ENCODE data around the gene NEAT1.

Gene NEAT1

DNA sequence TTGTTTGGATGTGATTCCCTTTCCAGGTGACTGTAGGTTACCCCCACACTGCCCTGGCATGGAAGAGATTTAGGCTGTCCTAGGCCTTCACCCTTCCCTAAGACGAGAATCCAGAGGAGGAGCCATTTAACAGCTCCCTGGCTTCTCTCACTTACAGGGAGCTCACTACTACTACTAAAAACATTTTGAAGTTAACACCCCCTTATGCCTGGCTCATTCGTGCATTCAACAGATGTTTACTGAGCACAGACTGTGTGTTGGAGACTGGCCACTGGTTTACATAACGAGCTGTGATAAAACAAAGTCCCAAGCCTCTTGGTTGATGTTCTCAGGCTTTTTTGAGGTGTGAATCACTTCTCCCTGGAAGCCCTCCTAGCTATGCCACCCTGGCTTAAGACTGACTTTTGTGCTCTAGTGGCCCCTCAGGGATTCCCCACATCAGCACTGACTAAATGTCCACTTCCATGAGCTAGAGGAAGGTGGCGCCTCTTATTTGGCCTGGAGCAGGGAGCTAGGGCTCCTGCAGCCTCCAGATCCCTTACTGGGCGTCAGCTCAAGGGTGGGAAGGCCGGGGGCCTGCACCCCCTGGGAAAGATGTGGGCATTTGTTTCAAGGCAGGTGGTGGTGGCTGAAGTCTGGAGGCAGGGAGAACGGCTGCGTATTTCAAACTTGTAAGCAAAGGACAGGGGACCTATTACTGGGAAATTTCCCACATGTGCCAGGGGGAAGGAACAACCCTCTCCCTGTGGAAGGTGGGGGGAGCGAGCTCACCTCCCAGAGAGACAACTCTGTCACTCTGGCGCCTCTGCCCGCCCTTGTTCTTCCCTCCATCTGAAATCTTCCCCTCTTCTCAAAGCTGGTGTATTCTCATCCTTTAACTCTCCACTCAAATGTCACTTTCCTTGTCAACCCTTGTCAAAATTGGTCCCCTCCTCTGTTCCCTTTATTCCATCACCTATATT, 56.9 kb downstream of the NEAT1 start:
- no peak for DNase-seq (ENCODE audit: low spot score)

DNA sequence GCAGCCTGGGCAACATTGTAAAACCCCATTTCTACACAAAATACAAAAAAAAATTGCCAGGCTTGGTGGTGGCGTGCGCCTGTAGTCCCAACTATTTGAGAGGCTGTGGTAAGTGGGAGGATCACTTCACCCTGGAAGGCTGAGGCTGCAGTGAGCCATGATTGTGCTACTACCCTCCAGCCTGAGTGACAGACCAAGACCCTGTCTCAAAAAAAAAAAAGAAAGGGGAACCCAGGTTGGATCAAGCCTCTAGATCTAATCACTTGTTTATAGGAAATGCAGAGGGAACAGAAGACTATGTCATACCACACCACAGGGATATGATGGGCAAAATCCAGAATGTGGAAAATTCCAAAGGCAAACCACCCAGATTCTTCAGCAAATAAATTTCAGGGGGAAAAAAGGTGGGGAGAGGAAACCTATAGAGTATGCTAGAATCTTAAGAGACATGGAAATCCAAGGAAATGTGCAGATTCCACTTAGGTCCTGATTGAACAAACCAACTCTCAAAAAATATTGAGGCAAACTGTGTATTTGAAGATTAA, 59.8 kb downstream of the NEAT1 start:
- DNase-seq (ENCODE audit: low spot score), result no peak

DNA sequence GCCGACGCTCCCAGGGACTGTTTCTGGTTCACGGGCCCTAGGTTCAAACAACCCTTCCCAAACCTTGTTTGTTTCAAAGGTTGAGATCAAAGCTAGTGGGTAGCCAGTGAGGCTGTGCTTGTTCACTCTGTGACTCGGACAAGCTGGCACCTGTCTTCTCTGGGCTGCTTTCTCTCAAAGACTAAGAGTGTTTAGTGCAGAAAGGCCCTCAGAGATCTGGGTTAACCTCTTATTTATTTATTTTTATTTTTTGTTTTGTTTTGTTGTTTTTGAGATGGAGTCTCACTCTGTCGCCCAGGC, 63.3 kb downstream of the NEAT1 start:
- no peak for DNase-seq (ENCODE audit: low spot score)

DNA sequence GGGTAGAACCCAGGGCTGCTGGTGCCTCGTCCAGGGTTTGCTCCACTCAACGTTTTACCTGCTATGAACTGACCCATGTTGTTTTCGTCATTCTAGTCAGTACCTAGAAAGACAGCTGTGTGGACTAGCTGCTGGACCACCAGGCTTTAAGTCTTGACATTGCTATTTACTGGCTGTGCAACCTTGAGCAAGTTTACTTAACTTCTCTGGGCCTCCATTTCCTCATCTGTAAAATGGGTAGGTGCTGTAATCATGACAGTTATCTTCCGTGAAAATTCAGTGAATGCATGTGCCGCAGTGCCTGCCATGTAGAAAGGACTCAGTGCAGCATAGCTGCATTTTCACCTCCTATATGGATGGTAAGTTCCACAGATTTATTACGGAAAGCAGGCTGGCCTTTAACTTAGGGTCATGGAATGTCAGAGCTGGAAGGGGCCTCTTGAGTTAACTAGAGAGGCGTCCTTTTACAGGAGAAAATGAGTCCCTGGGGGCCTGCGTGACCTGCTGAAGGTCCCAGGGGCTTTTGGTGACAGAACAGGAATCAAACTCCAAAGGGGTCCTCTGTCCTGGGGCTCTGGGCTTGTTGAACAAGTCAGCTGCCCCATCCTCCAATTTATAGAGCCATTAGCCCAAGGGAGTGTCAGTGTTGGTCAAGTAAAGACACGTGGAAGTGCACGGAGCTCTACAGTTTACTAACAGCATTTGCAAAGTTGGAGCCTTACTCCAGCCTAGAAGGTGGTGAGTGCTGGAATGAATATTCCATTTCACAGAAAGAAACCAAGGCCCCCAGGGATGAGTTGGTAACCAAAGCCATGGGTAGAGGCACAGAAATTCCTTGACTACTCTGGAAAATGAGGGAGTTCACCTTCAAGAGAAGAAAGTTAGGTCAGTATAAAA, 64.2 kb downstream of the NEAT1 start:
- no peak for DNase-seq (ENCODE audit: low spot score)

DNA sequence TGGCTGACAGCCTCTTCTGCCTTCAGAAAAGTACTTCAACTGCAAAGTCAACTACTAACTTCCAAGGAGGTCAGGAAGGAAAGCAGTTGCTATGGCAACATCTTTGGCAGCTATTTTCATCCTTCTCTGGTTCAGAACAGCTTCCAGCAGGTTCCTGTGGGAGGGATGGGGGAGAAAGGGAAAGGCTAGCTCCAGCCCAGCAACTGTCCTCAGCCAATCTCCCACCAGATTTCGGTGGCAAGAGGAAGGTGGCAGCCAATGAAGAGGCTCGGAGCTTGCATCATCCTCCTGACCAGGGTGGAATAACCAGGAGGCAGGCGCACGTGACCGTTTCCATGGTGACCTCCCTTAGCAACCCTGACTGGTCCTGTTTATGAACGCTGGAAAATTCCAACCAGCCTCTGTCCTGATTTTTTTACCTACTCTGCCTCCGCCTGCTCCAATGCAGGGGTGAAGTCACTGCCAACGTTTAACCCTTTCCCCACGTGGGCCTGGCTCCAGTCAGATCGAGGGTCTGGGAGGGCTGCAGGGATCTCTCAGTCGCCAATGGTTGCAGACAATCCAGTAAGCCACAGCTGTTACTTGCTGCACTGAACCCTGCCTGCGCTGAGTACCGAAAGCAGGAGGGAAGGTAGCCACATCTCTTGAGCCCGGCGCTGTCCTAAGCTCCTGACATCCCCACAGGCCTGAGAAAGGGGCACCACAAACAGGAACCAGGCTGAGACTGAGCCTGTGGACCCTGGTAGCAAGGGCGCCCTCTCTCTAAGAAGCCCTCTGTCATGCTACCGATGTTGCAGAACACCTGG, 65.1 kb downstream of the NEAT1 start:
- peak; percentile 77 for DNase-seq (ENCODE audit: low spot score)

DNA sequence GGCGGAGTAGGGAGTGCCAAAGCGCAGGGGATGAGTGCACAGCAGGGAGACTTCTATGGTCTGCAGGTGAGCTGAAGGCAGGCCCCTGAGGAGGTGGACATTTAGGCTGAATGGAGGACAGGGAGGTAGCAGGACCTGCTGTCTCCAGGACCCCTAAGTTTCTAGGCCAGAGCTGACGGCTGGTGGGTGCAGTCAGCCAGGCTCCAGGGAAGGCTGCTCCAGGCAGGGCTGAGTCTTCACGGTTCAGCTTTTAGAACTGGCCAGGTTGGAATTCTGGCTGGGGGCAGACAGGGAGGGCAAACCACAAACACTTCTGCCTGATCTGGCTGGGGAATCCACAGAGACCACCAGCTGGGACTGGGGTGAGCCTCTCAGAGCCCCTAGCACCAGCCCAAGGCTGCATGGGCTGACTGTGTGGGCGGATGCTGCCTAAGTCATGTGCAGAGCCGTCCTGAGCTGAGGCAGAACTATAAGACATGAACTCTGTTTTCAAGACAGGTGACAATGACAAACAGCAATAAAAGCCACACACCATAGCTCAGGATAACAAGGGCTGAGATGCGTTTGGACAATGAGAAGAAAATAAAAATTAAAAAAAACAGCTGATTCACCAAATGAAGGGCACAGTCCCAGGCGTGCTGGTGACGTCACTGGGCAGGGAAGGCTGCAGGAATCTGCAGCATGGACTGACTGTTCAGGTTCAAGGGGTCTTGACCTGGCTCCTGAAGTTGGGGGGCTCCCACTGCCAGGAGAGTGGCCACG, 65.9 kb downstream of the NEAT1 start:
- DNase-seq (ENCODE audit: low spot score), result no peak

DNA sequence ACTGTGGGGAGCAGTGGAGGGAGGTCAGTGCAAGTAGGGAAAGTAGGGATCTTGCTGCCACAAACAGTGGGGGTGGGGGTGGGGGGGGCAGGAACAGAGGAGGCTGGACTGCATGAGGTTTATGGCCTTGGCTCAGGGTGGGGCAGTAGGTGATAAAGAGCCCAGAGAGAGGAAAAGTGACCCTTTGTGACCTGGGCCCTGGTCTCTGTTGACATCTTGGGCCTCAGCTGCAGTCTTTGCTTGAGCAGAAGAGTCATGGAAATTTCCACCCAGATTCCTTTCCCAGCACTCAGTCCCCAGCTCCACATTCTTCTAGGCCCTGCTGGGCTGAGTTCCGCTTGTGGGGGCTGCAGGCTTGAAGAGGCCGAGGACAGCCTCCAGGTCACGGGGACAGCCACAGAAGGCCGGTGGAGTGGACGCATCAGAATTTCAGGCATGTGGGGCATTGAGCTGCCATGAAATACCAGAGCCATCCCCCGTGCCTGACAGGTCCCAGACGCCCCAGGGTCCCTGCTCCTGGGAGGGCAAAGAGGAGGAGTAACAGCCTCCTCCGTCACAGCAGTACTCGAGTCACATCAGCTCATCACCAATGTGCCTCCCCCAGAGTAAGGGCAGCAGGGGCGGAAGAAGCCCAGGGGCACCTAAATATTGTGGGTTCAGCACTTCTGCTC, 66.6 kb downstream of the NEAT1 start:
- no peak for DNase-seq (ENCODE audit: low spot score)

DNA sequence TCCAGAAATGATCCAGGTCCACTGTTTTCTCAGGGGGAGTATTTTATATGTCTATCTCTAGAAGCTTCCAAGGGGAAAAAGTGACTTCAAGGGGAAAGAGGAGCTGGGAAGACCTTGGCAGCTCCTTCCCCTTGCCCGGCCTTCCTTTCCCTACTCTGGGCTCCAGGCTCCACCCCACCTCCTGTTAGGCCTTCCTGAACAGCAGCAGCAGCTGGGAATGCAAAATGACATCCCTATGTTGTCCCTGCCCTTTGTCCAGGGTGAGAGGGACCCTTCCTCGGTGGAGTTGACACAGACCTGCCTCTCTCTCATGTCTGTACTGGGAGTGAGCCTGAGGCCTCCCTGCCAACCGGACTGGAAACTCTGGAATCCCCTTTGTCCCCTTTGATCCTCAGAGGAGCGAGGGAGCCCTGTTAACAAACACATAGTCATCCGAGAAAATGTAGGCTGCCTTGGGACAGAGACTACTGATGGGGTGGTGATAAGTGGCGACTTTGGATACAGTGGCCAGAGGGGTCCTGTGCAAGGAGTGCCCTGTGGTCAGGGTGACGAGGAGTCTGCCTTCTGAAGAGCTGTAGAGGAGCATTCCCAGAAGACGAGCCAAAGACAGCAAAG, 67.2 kb downstream of the NEAT1 start:
- no peak for DNase-seq (ENCODE audit: low spot score)

DNA sequence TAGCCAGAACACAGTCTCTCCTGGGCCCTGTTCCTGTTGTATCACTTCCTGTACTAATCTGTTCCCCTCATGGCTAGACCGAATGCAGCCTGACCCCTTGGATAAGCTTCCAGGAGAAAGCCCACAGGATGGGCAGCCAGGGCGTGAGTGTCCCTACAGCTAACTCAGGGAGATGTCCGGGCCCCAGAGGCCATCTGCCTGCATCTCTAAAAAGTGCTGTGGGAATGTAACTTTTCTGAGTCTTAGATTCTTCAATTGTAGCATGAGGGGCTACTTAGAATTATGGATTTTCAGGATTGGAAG, 68.5 kb downstream of the NEAT1 start:
- no peak for DNase-seq (ENCODE audit: low spot score)

DNA sequence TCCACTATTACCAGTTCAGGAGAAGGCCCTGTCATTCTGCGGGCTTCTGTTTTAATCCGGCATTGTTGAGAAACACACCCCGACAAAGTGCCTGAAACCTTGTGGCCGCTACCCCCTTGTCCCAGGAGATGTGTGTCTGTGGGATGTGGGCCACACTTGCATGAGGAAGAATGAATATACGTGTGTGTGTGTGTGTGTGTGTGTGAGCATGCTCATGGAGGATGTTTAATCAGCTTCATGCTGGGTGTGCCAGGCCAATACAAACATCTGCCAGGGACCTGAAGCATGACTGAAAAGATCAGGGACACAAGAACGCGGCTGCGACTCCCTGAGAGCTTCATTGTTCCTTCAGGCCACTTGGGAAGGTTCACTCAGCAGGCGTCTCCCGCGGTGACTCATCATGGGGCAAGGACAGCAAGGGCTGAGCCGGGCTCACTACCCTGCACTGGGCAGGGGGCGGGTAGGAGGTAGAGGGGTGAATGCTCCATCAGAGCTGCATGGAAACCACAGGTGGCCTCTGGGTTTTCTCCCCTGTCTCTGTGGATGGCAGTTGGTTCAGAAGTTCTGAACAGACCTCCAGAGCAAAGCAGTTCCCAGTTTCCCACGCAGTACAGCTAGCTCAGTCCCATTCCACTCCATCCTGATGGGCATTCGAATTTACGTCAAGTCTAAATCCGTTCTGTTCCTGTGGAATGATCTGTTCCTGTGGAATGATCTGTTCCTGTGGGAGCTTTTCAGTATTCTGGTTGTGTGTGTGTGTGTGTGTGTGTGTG, 69.2 kb downstream of the NEAT1 start:
- DNase-seq (ENCODE audit: low spot score), result peak; percentile 58

DNA sequence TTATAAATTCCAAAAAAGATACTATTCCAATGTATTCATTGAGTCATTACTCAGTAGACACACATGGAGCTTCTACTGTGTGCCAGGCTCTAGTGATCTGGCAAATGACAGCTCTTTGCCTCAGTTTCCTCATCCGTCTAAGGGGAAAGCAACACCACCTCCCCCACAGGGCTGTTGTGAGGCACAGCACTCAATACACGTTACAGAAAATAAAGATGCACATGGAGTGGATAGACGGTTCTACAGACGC, 69.7 kb downstream of the NEAT1 start:
- DNase-seq (ENCODE audit: low spot score), result no peak

DNA sequence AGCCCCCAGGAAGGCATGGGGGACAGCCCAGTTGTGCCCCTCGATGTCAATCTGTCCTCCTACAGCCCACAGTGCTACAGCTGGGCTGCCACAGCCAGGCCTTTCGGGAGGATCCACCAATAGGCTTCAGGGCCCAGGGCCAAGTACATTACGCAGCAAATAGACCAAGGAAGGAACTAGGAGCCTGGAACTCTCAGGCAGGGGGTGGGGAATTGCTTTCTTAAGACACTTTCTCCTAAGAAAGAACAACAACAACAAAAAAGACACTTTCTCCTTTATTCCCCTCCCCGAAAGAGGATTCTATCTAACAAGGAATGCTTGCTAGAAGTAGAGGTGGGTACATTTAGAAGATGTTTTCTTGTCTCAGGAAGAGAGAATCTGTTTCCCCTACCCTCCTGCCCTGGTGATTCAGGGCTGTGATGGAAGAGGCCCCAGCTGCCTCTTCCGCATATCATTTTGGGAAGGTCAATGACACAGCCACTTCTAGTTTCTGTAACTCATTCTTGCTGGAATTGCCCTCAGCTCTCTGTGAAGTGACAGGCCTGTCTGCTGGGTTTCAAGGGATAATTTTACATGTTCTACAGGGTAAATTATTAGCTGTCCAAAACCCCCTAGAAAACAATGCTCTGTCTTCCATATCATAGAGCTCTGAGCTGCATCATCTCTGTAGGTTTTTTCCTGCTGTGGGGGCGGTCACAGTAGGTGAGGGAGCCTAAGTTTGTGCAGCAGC, 70.2 kb downstream of the NEAT1 start:
- peak; percentile 74 for DNase-seq (ENCODE audit: low spot score)

DNA sequence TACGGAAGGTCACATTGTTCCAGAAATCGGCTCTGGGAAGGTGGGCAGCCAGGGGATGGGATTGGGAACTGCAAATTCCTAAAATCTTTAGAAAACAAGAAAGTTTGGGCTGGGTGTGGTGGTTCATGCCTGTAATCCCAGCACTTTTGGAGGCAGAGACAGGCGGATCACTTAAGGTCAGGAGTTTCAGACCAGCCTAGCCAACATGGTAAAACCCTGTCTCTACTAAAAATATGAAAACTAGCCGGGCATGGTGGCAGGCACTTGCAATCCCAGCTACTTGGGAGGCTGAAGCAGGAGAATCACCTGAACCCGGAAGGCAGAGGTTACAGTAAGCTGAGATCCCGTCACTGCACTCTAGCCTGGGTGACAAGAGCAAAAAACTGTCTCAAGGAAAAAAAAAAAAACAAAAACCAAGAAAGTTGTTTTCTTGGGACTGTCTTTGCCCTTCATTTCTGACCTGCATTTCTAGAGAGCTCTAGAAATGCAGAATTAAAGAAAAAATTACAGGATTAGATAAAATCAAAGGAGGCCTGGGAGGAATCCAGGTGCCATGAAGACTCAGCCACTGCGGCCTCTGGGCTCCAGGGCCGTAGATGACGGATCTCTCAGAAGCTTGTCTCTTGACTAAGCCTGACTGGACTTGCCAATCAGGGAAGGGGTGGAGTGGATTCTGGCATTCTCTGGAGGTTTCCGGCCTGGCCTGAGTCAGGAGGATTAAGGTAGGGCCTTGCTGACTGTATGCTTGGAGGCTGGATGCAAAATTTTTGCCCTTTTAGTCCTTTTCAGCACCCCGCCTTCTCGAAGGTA, 71.0 kb downstream of the NEAT1 start:
- no peak for DNase-seq (ENCODE audit: low spot score)

Measured in hematopoietic multipotent progenitor cell treated with erythropoietin and hydrocortisone succinate and interleukin-3 and kit ligand, for 15 days (in vitro differentiated cells).